GM18868 (cell line): Measurements from ENCODE around the gene SLC16A10.

Experiments used
- ATAC-seq: cut with Tn5 transposase; IDR thresholded peaks from one replicate; pipeline ENCODE4 v1.9.1; 2021; ENCODE audit warnings: mild to moderate bottlenecking, moderate library complexity; ENCODE audit not compliant: unreplicated experiment

The SLC16A10 gene

DNA sequence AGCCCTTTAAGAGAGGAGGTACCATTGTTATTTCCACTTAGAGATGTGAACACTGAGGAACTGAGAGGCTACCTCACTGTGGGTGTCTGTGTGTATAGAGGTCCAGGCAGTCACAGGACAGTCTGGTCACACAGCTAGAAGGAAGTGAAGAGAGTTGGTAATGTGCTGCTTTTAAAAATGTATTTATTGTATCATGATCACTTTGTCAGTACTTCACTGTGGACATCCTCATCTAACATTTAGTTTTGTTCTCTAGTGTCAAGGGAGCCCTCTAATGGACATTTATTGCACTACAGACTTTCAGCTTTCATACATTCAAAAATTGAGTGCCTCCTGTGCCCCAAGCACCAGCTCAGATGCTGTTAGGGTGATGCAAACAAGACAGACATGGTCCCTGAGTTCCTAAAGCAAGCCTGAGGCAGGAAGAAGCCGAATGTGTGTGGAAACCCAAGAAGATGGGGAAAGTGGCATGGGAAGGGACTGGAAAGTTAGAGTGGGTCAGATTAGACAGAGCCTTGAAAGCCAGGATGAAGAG is 123.0 kb downstream of the SLC16A10 start:
- peak; percentile 77 for ATAC-seq

DNA sequence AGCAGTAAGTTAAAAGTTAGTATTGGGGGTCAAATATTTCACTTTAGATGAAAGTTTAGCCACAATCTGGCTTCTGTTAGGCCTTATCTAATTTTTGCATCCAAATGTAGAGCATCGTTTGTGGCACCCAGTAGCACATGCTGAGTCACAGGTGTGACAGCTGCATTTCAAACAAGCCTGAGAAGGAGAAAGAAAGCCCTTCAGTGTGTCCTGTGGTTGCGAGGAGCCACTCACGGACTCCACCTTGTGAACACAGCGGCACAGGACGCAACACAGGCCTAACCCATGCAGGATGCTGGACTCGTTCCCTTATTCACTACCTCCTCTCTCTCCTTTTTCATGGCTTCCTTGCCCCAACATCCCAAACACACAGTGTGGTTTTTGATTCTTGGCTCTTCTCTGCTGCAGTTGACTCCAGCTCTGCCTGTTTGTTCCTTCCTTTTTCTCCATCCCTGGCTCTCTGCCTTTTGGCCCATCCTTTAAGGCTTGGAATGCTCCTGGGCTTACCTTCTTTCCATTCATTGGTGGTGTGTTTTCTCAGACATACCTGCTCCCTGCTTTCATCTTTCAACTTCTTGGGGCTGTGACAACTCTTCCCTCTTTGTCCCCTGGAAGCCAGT is 124.2 kb downstream of the SLC16A10 start:
- ATAC-seq: no peak

DNA sequence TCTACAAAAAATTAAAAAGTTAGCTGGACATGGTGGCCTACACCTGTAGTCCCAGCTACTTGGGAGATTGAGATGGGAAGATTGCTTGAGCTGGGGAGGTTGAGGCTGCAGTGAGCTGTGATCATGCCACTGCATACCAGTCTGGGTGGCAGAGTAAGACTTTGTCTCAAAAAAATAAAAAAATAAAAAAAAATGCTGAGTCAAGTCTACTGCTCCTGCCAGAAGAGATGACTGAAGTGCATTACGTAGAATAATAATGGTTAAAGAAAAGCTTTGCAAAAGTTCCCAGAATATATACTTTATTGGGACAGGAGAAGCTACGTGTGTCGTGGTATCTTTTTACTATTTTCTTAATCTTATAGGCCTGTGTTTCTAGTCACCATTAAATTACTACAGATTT is 125.3 kb downstream of the SLC16A10 start:
- ATAC-seq: no peak

DNA sequence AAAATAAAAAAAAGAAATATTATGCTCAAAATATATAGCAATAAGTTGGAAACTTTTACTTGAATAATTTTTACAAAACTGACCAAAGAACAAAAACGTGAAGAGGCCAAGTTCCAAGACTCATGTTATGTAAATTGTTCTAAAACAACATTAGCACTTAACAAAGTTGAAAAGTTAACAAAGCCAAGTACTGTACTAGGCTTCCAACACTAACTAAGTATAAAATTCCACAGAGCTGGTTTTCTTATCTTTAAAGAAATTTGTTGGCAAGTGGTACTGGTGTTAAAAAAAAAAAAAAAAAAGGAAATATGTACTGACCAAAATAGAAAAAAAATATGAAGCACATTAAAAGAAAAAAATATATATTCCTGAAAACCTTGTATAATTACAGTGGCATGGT is 127.8 kb downstream of the SLC16A10 start:
- no peak for ATAC-seq

DNA sequence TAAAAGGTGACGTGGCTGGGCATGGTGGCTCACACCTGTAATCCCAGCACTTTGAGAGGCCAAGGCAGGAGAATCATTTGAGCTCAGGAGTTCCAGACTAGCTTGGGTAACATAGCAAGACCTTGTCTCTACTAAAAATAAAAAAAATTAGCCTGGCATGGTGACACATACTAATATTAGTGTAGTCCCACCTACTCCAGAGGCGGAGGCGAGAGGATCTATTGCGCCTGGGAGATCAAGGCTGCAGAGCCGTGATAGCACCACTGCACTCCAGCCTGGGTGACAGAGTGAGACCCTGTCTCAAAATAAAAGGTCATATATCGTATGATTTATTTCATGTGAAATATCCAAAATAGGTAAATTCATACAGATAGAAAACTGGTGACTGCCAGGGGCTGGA is 132.5 kb downstream of the SLC16A10 start:
- ATAC-seq: no peak

DNA sequence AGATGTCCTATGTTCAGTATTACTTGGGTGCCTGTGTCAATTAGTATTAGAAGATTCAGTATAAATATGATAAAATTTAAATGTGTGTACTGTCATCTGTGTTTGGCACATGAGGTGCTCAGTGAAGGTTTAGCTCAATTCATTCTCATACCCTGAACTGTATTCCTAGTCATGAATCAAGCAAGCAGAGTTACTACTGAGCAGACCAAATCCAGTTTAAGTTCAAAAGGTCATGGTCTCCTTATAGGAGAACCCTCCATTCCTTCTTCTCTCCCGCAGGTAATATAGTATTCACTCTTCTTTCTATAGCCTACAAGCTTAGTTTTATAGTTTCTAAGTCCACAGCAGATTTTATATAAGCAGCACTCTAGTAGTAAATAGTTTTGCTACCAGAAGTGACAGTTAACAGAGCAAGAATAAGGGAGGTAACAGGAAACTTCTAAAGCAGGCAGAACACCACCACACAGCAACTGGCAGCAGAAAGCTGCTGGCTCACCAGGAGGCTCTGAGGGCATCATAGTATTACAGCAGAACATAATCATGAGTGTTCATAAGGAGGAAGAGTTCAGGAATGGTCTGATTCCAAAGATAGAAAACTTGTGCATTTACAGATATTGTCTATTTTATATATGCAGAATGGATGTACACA is 133.2 kb downstream of the SLC16A10 start:
- no peak for ATAC-seq

DNA sequence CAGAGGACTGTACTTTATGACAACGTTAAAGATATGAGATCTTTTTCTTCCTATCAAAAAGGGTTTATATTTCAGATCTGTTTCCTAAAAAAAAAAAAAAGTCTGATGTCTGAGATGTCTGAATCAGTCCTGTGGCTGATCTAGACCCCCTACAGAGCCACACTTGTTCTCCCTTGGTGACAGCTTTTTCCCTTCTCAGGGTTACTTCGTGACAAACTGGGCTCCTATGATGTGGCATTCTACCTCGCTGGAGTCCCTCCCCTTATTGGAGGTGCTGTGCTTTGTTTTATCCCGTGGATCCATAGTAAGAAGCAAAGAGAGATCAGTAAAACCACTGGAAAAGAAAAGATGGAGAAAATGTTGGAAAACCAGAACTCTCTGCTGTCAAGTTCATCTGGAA is 134.5 kb downstream of the SLC16A10 start:
- ATAC-seq: no peak

DNA sequence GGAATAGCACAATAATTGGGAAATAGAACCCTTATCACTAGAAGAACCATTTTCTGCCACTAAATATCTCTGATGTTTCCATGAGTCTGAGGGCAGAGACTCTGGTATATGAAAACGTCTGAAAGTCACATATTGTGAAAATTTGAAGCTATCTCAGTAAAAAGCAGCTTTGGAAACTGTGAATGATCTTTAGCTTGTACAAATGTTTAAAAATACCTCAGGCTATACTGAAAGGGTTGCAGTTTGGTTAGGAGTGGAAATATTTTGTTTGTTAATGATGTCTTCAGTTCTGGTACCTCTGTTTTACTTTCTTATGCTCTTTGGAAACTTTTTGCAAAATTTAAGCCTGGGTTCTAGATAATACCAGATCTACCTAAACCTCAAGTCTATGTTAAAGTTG is 135.0 kb downstream of the SLC16A10 start:
- no peak for ATAC-seq

DNA sequence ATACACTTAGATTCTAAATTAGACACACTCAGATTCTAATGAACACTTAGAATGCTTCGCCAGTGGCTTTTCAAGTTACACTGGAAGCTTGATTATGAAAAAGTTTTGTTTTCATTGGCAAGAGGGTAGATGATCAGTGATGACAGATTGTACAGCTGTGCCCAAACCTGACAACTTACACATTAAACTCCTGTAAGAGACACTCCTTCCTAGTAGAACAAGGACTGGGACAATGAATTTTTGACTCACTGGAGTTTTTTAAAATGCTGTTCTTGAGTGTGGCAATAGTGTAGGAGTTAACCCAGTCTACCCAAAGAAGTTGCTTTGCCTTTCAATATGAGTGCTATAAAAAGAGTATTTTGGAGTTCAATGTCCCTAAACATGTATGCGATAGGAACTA is 140.8 kb downstream of the SLC16A10 start:
- no peak for ATAC-seq

DNA sequence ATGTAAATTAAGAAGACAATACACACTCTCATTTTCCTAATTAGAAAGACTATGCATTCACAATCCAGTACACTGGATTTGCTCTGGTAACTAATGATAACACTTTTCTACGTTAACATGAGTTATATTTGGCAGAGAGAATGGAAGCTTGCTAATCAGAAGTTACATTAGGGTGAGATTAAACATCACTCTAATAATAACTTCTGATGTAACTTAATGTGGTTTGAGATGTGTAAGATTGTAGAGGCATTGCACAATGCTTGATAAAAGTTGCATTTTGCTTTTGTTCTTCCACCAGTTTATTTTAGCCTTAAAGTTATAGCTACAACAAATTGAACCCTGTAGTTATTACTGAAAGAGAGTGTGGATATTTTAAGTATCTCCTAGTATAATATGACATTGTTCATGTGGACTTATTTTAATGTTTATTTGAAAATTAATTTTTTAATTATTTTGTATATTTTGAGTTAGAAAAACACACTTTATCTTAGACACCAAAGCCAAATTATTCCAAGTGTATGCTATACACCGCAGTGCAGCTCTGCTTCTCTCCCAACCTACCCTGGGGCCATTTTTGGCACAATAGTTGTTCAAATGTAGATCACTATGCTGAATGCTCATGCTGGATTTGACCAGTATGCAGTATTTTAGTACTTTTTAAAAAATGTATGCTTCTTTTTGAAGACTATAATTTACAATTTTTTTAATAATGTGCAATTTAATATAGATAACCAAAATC is 143.2 kb downstream of the SLC16A10 start:
- no peak for ATAC-seq

DNA sequence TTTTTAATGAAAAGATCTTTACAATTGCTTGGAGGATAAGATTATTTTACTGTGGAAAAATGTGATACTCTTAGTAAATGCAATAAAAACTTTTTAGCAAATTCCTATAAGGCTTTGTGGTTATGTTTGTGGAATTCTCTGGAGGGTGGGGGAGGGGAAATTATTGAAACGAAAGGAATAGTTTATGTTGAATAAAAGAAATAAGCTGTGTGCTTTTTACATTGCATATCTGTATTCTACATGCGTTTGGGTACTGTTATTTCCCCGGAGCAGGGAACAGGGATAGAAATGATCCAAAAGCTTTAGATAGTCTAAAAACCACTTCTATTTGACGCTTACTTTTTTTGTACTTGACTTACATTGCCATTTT is 143.8 kb downstream of the SLC16A10 start:
- no peak for ATAC-seq

DNA sequence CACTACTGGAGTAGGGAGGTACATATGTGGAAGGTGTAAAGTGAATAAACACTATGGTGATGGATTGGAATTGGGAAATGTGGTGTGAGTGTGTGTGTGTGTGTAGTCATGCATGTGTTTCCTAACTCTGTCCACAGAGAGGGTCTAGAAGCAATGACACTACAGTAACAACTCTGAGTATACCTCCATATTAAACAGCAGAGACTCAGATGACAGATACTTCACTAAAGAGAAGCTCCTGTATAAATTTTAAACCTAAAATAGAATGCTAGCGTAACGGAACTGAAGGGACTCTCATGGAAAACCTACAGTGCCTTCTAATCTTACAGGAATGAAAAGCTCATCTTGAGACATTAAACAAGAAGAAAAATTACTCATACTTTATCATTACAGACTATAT is 150.5 kb downstream of the SLC16A10 start:
- no peak for ATAC-seq

DNA sequence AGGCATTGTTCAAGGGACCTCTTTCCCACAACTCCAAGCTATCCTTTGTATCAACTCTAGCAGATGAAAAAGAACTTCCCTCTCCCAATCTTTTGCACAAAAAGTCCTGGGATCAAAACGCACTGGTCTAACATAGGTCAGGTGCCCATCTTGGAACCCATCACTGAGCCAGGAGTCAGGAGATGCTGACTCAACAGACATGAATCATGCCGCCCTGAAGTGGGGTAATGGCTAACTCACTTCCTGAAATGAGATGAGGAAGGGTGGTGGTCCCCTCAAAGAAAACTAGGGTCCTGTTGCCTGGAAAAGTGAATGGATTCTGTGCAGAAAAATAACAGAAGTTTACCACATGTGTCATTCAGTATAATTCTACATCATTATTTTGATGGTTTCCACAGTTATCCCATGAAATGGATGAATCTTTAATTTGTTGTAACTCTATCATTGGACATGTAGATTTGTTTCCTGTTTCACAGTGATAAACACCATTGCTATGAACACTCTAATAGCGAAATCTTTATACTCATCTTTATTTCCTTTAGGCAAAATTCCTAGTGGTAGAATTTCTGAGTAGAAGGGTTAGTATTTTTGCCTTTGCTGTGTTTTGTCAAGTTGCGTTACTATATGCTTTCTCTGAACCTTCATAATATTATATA is 151.3 kb downstream of the SLC16A10 start:
- no peak for ATAC-seq

DNA sequence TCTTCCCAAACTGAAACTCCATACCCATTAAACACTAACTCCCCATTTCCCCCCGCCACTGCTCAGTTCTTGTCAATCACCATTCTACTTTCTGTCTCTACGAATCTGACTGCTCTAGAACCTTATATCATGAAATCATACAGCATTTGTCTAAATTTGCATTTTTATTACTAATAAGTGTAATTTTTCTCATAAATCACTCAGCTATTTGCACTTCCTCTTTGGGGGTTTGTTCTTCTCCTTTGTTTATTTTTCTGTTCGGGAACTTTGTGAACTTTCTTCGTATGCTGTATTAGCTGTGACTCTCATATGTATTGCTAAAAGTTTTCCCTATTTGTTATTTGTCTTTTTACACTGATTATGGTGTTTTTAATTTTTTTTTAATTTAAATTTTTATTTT is 152.2 kb downstream of the SLC16A10 start:
- ATAC-seq: no peak

DNA sequence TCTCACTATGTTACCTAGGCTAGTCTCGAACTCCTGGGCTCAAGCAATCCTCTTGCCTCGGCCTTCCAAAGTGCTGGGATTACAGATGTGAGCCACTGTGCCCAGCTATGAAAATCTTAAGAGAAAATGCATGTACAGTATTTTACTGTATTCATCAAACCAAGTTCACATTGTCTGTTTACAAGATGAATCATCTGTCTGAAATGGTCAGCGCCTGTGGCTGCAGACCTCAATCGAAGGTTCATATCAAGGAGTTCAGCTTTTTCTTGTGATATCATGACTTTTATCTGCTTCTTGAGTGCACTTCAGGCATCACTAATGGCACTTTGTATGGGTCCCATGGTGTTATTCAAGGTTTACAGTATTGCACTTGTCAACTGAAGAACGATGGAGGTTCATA is 155.1 kb downstream of the SLC16A10 start:
- ATAC-seq: no peak

DNA sequence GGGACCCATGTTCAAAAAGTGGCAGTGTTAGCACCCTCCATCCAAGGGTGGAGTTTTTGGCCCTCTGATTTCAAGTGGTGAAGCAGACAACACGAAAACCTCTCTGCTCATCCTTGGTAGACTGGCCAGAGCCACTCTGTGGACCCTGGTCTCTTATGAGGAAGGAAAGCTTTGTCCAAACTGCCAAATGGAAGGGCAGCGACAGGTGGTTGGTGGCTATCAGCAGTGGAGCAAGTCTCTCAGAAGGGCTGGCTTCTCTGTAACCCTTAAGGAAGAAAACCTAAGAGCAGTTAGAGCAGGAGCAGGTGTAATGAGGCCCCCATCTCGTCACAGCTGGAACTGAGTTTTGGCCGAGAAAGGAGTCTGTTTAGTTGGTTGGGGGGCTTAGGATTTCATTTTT is 155.8 kb downstream of the SLC16A10 start:
- no peak for ATAC-seq

DNA sequence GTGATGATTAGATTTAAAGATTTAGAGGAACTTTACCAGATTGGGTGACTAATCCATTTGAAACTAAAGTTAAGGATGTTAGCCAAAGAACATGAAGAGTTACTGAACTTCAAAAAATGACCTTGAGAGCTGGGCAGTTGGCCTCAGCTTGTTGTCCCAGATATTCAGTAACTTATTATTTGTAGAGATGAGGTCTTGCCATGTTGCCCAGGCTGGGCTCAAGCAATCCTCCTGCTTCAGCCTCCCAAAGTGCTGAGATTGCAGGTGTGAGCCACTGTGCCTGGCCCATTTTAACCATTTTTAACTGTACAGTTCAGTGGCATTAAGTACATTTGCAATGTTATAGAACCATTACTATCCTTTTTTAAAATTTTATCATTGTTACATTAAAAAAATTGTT is 161.5 kb downstream of the SLC16A10 start:
- ATAC-seq: no peak

DNA sequence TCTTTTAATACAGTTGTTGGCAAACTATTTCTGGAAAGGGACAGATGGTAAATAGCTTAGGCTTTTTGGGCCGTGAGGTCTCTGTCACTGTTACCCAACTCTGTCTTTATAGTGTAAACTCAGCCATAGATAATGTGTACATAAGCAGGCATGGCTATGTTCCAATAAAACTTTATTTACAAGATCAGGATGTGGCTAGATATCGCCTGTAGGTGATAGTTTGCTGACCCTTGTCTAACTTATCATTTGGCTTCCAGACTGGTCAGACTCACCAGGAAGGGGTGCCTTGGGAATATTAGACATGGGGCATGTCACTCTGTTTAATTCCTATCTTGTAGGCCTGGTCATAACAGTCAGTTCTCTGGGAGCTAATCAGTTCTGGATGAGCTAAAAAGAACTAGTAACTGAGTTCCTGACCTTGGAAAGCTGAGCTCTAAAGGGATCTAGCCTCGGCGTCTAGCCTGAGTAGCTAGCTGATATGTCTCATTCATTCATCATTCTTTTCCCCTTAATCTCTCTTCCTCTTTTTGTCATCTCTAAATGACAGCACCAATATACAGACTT is 163.6 kb downstream of the SLC16A10 start:
- ATAC-seq: peak; percentile 84

DNA sequence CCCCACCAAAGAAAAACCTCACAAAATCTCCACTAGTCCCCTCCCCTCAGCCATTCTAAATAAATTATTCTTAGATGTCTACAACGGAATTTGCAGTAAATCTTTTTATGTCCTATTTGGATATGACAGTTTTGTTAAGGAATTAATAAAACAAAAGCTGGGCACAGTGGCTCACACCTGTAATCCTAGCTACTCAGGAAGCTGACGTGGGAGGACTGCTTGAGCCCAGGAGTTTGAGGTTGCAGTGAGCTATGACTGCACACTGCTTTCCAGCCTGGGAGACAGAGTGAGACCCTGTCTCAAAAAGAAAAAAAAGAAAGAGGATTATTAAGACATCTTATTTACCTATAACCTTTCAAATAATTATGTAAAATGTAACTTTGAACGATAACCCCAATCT is 165.4 kb downstream of the SLC16A10 start:
- ATAC-seq: no peak

DNA sequence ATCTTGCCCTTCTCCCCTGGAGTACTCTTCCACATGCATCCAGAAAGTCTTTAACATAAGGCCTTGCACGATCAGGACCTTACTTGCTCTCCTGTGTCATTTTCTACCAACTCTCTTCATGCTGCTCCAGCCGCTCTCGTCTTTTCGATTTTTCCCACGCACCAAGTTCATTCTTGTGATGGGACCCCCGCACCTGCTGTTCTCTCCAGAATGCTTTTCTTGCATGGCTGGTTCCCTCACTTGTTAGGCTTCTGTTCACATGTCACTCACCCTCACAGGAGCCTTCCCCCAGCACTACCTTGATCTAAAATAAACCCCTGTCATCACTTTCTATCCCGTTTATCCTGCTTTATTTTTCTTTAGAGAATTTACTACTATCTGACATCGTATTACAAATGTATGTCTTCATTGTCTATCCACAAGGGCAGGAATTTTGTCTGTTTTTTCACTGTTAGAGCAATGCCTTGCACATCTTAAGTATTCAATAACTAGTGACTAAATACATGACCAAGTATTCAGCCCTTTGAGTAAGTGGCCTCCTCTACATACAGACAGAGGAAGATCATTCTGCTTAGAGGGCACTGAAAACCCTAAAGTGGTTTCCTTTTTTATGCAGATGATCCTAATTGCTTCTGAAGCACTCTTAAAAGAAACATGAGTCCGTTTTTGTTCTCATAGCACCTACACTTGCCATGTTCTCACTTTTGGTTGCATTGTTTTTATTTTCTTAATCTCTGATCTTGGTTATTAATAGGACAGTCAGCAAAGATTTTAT is 166.9 kb downstream of the SLC16A10 start:
- ATAC-seq: no peak

DNA sequence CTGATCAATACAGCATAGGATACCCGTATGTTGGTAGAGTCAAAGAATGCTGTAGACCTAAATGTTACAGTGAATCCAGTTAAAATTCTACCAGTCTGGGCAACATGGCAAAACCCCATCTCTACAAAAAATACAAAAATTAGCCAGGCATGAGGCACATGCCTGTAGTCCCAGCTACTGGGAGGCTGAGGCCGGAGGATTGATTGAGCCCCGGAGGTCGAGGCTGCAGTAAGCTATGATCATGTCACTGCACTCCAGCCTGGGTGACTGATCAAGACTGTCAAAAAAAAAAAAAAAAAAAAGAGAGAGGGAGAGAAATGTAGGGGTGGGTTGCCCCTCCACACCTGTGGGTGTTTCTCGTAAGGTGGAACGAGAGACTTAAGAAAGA is 167.5 kb downstream of the SLC16A10 start:
- ATAC-seq: no peak
